Measurements from ENCODE around the gene TMEM87B. TPM values are rescaled to one million over a fixed set of nuclear protein-coding genes. Genes with fewer than 3 reads are reported as not detected.

The TMEM87B gene
- total RNA-seq, 1 experiment from 2014 or later = 37.0 TPM

- Mint-ChIP-seq H3K9me3 (ENCODE audit: low read depth, unreplicated experiment) (no peaks in the 10 kb centered on the region), H3K4me1 (ENCODE audit: low read depth, unreplicated experiment) (no peaks in the 10 kb centered on the region), H3K27ac (ENCODE audit: unreplicated experiment) (no peak overlapping the region), H3K36me3 (ENCODE audit: insufficient read depth, unreplicated experiment) (no peaks in the 10 kb centered on the region), H3K4me3 (ENCODE audit: low read depth, unreplicated experiment) (no peak overlapping the region), H3K27me3 (ENCODE audit: unreplicated experiment) (no peaks in the 10 kb centered on the region)
- no peak for TF ChIP-seq CTCF (IDR thresholded peaks at IDR 0.05; ENCODE audit: unreplicated experiment)
- CTCF ChIA-PET = no interaction called here
- intact Hi-C loops (cut with micrococcal nuclease; ENCODE audit: unreplicated experiment) = no loop called here
- DNase-seq = no peak
- no TSS peak for BruUV-seq (replicated peaks)
These were observed 47.6 kb upstream of the TMEM87B start for GRCh38 chr2:112007493-112007892.

GRCh38 chr2:112008910-112009485 lies 46.1 kb upstream of the TMEM87B start:
- no peak overlapping the region for H3K4me3 Mint-ChIP-seq (ENCODE audit: low read depth, unreplicated experiment)
- TF ChIP-seq CTCF (IDR thresholded peaks at IDR 0.05; ENCODE audit: unreplicated experiment) = no peak
- DNase-seq = no peak
- no peaks in the 10 kb centered on the region for H3K36me3 Mint-ChIP-seq (ENCODE audit: insufficient read depth, unreplicated experiment)
- no TSS peak for BruUV-seq (replicated peaks)
- H3K27ac Mint-ChIP-seq (ENCODE audit: unreplicated experiment) = no peak overlapping the region
- no peaks in the 10 kb centered on the region for H3K27me3 Mint-ChIP-seq (ENCODE audit: unreplicated experiment)
- intact Hi-C loops (cut with micrococcal nuclease; ENCODE audit: unreplicated experiment) = no loop called here
- CTCF ChIA-PET = no interaction called here
- H3K4me1 Mint-ChIP-seq (ENCODE audit: low read depth, unreplicated experiment) = no peaks in the 10 kb centered on the region
- no peaks in the 10 kb centered on the region for H3K9me3 Mint-ChIP-seq (ENCODE audit: low read depth, unreplicated experiment)

GRCh38 chr2:112010751-112011150 lies 44.3 kb upstream of the TMEM87B start:
- Mint-ChIP-seq H3K27ac (ENCODE audit: unreplicated experiment) (no peak overlapping the region), H3K4me1 (ENCODE audit: low read depth, unreplicated experiment) (no peaks in the 10 kb centered on the region), H3K9me3 (ENCODE audit: low read depth, unreplicated experiment) (no peaks in the 10 kb centered on the region), H3K27me3 (ENCODE audit: unreplicated experiment) (no peaks in the 10 kb centered on the region), H3K36me3 (ENCODE audit: insufficient read depth, unreplicated experiment) (no peaks in the 10 kb centered on the region), H3K4me3 (ENCODE audit: low read depth, unreplicated experiment) (no peak overlapping the region)
- CTCF ChIA-PET = no interaction called here
- no peak for DNase-seq
- no TSS peak for BruUV-seq (replicated peaks)
- intact Hi-C loops (cut with micrococcal nuclease; ENCODE audit: unreplicated experiment) = no loop called here
- no peak for TF ChIP-seq CTCF (IDR thresholded peaks at IDR 0.05; ENCODE audit: unreplicated experiment)

- intact Hi-C loops (cut with micrococcal nuclease; ENCODE audit: unreplicated experiment) = no loop called here
- Mint-ChIP-seq H3K9me3 (ENCODE audit: low read depth, unreplicated experiment) (no peaks in the 10 kb centered on the region), H3K27me3 (ENCODE audit: unreplicated experiment) (no peaks in the 10 kb centered on the region), H3K4me1 (ENCODE audit: low read depth, unreplicated experiment) (no peaks in the 10 kb centered on the region), H3K4me3 (ENCODE audit: low read depth, unreplicated experiment) (no peak overlapping the region), H3K36me3 (ENCODE audit: insufficient read depth, unreplicated experiment) (no peaks in the 10 kb centered on the region), H3K27ac (ENCODE audit: unreplicated experiment) (no peak overlapping the region)
- TF ChIP-seq CTCF (IDR thresholded peaks at IDR 0.05; ENCODE audit: unreplicated experiment) = no peak
- BruUV-seq (replicated peaks) = no TSS peak
- CTCF ChIA-PET = interaction anchor here (0.7 kb wide), 1 partner anchor 118 kb away, joined by 5 read pairs; no protein-coding TSS in a partner anchor
- no peak for DNase-seq
These were observed 42.5 kb upstream of the TMEM87B start for GRCh38 chr2:112012556-112012955.
